ENCODE data around the gene PRRX2. TPM values are rescaled to one million over a fixed set of nuclear protein-coding genes. Genes with fewer than 3 reads are reported as not detected.

PRRX2 gene
- total and polyA plus RNA-seq, 2 experiments from 2014 or later, result 5.8 to 8.3 TPM

DNA sequence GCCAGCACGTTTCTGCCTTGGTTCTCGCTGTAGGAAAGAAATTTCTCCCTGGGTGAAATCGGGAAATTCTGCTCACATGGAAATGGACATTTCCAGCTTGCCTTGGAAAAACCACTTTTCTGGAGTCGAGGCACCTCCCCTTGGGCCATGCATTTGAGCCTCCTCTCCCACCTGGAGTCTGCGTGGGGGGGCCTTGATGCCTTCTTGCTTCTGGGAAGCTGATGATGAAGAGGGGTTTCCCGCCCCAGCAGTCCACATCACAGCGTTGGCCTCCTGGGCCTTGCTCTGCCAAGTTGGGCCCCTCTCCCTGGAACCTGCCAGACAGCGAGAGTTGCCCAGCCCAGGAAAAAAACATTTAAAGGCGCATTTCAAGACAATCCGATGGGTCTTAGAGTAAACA is 21.7 kb upstream of the PRRX2 start:
- Mint-ChIP-seq H3K27ac (no peak overlapping the region), H3K36me3 (ENCODE audit: low read depth) (no peaks in the 10 kb centered on the region; the same call in 2 of the 3 replicates), H3K9me3 (no peaks in the 10 kb centered on the region; the same call in 2 of the 3 replicates), H3K4me1 (peaks cover 9% of the 10 kb centered on the region), H3K27me3 (ENCODE audit: insufficient read depth, low read depth, poor library complexity) (peaks cover 15% of the 10 kb centered on the region), H3K4me3 (no peak overlapping the region)
- TF ChIP-seq, protein P1, sequence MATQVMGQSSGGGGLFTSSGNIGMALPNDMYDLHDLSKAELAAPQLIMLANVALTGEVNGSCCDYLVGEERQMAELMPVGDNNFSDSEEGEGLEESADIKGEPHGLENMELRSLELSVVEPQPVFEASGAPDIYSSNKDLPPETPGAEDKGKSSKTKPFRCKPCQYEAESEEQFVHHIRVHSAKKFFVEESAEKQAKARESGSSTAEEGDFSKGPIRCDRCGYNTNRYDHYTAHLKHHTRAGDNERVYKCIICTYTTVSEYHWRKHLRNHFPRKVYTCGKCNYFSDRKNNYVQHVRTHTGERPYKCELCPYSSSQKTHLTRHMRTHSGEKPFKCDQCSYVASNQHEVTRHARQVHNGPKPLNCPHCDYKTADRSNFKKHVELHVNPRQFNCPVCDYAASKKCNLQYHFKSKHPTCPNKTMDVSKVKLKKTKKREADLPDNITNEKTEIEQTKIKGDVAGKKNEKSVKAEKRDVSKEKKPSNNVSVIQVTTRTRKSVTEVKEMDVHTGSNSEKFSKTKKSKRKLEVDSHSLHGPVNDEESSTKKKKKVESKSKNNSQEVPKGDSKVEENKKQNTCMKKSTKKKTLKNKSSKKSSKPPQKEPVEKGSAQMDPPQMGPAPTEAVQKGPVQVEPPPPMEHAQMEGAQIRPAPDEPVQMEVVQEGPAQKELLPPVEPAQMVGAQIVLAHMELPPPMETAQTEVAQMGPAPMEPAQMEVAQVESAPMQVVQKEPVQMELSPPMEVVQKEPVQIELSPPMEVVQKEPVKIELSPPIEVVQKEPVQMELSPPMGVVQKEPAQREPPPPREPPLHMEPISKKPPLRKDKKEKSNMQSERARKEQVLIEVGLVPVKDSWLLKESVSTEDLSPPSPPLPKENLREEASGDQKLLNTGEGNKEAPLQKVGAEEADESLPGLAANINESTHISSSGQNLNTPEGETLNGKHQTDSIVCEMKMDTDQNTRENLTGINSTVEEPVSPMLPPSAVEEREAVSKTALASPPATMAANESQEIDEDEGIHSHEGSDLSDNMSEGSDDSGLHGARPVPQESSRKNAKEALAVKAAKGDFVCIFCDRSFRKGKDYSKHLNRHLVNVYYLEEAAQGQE (IDR thresholded peaks at IDR 0.05; ENCODE audit: unreplicated experiment), result no peak
- TF ChIP-seq ZNF114 (CRISPR knock-in tag; IDR thresholded peaks at IDR 0.05) (no peak), ZNF331 (CRISPR knock-in tag; IDR thresholded peaks at IDR 0.05; ENCODE audit: low read depth) (no peak), JUNB (IDR thresholded peaks at IDR 0.05; ENCODE audit: unreplicated experiment) (no peak), POLR2AphosphoS5 (IDR thresholded peaks at IDR 0.05; ENCODE audit: low read depth) (no peak), NANOG (IDR thresholded peaks at IDR 0.05; ENCODE audit: borderline replicate concordance) (no peak), STAT1 (IDR thresholded peaks at IDR 0.05; ENCODE audit: unreplicated experiment) (no peak), EZH2 (IDR thresholded peaks at IDR 0.05; ENCODE audit: low read depth, unreplicated experiment) (no peak), EZH2phosphoT487 (IDR thresholded peaks at IDR 0.05; ENCODE audit: unreplicated experiment) (no peak), CREB1 (CRISPR knock-in tag; IDR thresholded peaks at IDR 0.05; ENCODE audit: low read depth) (no peak)
- TF ChIP-seq, protein P2, sequence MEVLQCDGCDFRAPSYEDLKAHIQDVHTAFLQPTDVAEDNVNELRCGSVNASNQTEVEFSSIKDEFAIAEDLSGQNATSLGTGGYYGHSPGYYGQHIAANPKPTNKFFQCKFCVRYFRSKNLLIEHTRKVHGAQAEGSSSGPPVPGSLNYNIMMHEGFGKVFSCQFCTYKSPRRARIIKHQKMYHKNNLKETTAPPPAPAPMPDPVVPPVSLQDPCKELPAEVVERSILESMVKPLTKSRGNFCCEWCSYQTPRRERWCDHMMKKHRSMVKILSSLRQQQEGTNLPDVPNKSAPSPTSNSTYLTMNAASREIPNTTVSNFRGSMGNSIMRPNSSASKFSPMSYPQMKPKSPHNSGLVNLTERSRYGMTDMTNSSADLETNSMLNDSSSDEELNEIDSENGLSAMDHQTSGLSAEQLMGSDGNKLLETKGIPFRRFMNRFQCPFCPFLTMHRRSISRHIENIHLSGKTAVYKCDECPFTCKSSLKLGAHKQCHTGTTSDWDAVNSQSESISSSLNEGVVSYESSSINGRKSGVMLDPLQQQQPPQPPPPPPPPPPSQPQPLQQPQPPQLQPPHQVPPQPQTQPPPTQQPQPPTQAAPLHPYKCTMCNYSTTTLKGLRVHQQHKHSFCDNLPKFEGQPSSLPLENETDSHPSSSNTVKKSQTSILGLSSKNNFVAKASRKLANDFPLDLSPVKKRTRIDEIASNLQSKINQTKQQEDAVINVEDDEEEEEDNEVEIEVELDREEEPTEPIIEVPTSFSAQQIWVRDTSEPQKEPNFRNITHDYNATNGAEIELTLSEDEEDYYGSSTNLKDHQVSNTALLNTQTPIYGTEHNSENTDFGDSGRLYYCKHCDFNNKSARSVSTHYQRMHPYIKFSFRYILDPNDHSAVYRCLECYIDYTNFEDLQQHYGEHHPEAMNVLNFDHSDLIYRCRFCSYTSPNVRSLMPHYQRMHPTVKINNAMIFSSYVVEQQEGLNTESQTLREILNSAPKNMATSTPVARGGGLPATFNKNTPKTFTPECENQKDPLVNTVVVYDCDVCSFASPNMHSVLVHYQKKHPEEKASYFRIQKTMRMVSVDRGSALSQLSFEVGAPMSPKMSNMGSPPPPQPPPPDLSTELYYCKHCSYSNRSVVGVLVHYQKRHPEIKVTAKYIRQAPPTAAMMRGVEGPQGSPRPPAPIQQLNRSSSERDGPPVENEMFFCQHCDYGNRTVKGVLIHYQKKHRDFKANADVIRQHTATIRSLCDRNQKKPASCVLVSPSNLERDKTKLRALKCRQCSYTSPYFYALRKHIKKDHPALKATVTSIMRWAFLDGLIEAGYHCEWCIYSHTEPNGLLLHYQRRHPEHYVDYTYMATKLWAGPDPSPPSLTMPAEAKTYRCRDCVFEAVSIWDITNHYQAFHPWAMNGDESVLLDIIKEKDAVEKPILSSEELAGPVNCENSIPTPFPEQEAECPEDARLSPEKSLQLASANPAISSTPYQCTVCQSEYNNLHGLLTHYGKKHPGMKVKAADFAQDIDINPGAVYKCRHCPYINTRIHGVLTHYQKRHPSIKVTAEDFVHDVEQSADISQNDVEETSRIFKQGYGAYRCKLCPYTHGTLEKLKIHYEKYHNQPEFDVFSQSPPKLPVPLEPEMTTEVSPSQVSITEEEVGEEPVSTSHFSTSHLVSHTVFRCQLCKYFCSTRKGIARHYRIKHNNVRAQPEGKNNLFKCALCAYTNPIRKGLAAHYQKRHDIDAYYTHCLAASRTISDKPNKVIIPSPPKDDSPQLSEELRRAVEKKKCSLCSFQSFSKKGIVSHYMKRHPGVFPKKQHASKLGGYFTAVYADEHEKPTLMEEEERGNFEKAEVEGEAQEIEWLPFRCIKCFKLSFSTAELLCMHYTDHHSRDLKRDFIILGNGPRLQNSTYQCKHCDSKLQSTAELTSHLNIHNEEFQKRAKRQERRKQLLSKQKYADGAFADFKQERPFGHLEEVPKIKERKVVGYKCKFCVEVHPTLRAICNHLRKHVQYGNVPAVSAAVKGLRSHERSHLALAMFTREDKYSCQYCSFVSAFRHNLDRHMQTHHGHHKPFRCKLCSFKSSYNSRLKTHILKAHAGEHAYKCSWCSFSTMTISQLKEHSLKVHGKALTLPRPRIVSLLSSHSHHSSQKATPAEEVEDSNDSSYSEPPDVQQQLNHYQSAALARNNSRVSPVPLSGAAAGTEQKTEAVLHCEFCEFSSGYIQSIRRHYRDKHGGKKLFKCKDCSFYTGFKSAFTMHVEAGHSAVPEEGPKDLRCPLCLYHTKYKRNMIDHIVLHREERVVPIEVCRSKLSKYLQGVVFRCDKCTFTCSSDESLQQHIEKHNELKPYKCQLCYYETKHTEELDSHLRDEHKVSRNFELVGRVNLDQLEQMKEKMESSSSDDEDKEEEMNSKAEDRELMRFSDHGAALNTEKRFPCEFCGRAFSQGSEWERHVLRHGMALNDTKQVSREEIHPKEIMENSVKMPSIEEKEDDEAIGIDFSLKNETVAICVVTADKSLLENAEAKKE (CRISPR knock-in tag; IDR thresholded peaks at IDR 0.05), result no peak
- TF ChIP-seq, protein P3, sequence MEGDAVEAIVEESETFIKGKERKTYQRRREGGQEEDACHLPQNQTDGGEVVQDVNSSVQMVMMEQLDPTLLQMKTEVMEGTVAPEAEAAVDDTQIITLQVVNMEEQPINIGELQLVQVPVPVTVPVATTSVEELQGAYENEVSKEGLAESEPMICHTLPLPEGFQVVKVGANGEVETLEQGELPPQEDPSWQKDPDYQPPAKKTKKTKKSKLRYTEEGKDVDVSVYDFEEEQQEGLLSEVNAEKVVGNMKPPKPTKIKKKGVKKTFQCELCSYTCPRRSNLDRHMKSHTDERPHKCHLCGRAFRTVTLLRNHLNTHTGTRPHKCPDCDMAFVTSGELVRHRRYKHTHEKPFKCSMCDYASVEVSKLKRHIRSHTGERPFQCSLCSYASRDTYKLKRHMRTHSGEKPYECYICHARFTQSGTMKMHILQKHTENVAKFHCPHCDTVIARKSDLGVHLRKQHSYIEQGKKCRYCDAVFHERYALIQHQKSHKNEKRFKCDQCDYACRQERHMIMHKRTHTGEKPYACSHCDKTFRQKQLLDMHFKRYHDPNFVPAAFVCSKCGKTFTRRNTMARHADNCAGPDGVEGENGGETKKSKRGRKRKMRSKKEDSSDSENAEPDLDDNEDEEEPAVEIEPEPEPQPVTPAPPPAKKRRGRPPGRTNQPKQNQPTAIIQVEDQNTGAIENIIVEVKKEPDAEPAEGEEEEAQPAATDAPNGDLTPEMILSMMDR (conservative IDR thresholded peaks at IDR 0.05; ENCODE audit: low read depth in 2 of 2), result no peak
- TF ChIP-seq, protein P4, sequence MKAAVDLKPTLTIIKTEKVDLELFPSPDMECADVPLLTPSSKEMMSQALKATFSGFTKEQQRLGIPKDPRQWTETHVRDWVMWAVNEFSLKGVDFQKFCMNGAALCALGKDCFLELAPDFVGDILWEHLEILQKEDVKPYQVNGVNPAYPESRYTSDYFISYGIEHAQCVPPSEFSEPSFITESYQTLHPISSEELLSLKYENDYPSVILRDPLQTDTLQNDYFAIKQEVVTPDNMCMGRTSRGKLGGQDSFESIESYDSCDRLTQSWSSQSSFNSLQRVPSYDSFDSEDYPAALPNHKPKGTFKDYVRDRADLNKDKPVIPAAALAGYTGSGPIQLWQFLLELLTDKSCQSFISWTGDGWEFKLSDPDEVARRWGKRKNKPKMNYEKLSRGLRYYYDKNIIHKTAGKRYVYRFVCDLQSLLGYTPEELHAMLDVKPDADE (IDR thresholded peaks at IDR 0.05), result no peak
- peaks cover 10% of the 10 kb centered on the region for H3K79me2 ChIP-seq (replicated peaks; ENCODE audit: insufficient read depth)
- ATAC-seq (no peak), DNase-seq (ENCODE audit: low spot score) (no peak)
- no peak overlapping the region for H3K4me3 ChIP-seq
- no peaks in the 10 kb centered on the region for H3K9me2 ChIP-seq (ENCODE audit: insufficient read depth)
- H3K4me2 ChIP-seq, result no peak overlapping the region
- H4K20me1 ChIP-seq (replicated peaks; ENCODE audit: insufficient read depth), result peaks cover 8% of the 10 kb centered on the region
- H3F3A ChIP-seq (replicated peaks; ENCODE audit: low read depth), result no peaks in the 10 kb centered on the region
- no peak overlapping the region for H2AFZ ChIP-seq
- no peaks in the 10 kb centered on the region for H3K4me1 ChIP-seq (ENCODE audit: insufficient read depth)
- H3K36me3 ChIP-seq (ENCODE audit: insufficient read depth), result no peaks in the 10 kb centered on the region
- H3K27me3 ChIP-seq (ENCODE audit: insufficient read depth), result no peaks in the 10 kb centered on the region
- no peak overlapping the region for H3K27ac ChIP-seq (ENCODE audit: low read depth)

Data from GM23338 (cell line).